K562 (cell line): ENCODE results near the gene RHOBTB3. TPM values are rescaled to one million over a fixed set of nuclear protein-coding genes. Genes with fewer than 3 reads are reported as not detected.

Source experiments
- CBX2 ChIP-seq: fragments of 200-600 bp; sonication (generic); IDR thresholded peaks from one replicate; pipeline ENCODE4 v1.6.1; 2012; ENCODE audit warnings: mild to moderate bottlenecking, low read length, inconsistent platforms; ENCODE audit not compliant: insufficient read depth, poor library complexity, severe bottlenecking
- CREB1 ChIP-seq, 2 experiments: sonication (generic) in 1 of 2; formaldehyde crosslinking in 1 of 2; IDR thresholded peaks; 2 replicates each; pipeline versions ENCODE4 v1.6.1 to v1.8.0; 2012 to 2022; ENCODE audit warnings: inconsistent platforms in 1 of 2, mild to moderate bottlenecking in 1 of 2, missing genetic modification reagents in 1 of 2, moderate library complexity in 1 of 2
- CTBP1 ChIP-seq: fragments of 450-650 bp; IDR thresholded peaks from 2 replicates; pipeline ENCODE4 v1.6.1; 2016; ENCODE audit warnings: borderline replicate concordance
- DPF2 ChIP-seq: fragments of 450-650 bp; IDR thresholded peaks from 2 replicates; pipeline ENCODE4 v1.6.1; 2016
- HDGF ChIP-seq: fragments of 450-650 bp; IDR thresholded peaks from 2 replicates; pipeline ENCODE4 v1.6.1; 2016
- HMGN3 ChIP-seq: IDR thresholded peaks from 2 replicates; pipeline ENCODE4 v1.6.1; 2011; ENCODE audit warnings: borderline replicate concordance, low read depth, mild to moderate bottlenecking, mixed read lengths, low read length; ENCODE audit not compliant: insufficient read length; ENCODE audit errors: extremely low read depth
- MCM7 ChIP-seq, 2 experiments: fragments of 450-650 bp; IDR thresholded peaks; 2 replicates each; pipeline ENCODE4 v1.6.1; 2016 to 2018
- MTA3 ChIP-seq: fragments of 450-650 bp; formaldehyde crosslinking; IDR thresholded peaks from 2 replicates; pipeline ENCODE4 v1.6.1; 2017; ENCODE audit warnings: mild to moderate bottlenecking, borderline replicate concordance
- NR2F6 ChIP-seq: fragments of 450-650 bp; formaldehyde crosslinking; IDR thresholded peaks from 2 replicates; pipeline ENCODE4 v1.4.0; 2020; ENCODE audit warnings: mild to moderate bottlenecking
- PTBP1 ChIP-seq: fragments of 200-400 bp; formaldehyde crosslinking; IDR thresholded peaks from 2 replicates; pipeline ENCODE4 v1.6.1; 2017; ENCODE audit warnings: low read depth, low read length
- RBM14 ChIP-seq: fragments of 200-400 bp; formaldehyde crosslinking; IDR thresholded peaks from 2 replicates; pipeline ENCODE4 v1.6.1; 2018; ENCODE audit warnings: low read depth, mild to moderate bottlenecking, low read length, moderate library complexity, borderline replicate concordance; ENCODE audit not compliant: insufficient read depth
- RCOR1 ChIP-seq, 2 experiments: IDR thresholded peaks; 2 replicates each; pipeline ENCODE4 v1.6.1; 2012; ENCODE audit warnings: low read depth in 2 of 2, low read length in 2 of 2, borderline replicate concordance in 1 of 2, improper control_type of control experiment in 1 of 2
- RFX1 ChIP-seq: fragments of 450-650 bp; IDR thresholded peaks from 2 replicates; pipeline ENCODE4 v1.6.1; 2016; ENCODE audit warnings: mild to moderate bottlenecking, moderate library complexity
- TRIM28 ChIP-seq: fragments of 450-650 bp; IDR thresholded peaks from 2 replicates; pipeline ENCODE4 v1.6.1; 2017
- ZNF217 ChIP-seq: sonication (generic); formaldehyde crosslinking; IDR thresholded peaks from 2 replicates; pipeline ENCODE4 v1.8.0; 2022; ENCODE audit warnings: mild to moderate bottlenecking, missing genetic modification reagents
- ZNF445 ChIP-seq: fragments of 250-450 bp; sonication (Bioruptor Pico); IDR thresholded peaks from 2 replicates; pipeline ENCODE4 v1.4.0; 2020; ENCODE audit warnings: low read depth, mild to moderate bottlenecking, moderate library complexity
- polyA plus RNA-seq, 8 experiments: library from polyadenylated mRNA; depleted of rRNA in 4 of 8; stranded (reverse) in 5 of 8; unstranded in 3 of 8; fragments of >200 nt; fragmentation: Nextera tagmentation in 2 of 8; fragmentation: Illumina TruSeq in 1 of 8; extraction: Ambion mirVana in 2 of 8; extraction: Trizol in 1 of 8; gene quantifications; 2 replicates each; pipeline versions ENCODE4 v1.2.1 to v1.2.3, GENCODE V29; 2011 to 2014; ENCODE audit warnings: inconsistent platforms in 1 of 8, missing spikeins in 1 of 8
- total RNA-seq, 7 experiments: library from RNA; depleted of rRNA in 6 of 7; stranded (reverse); fragments of >200 nt in 6 of 7; fragmentation: Illumina TruSeq in 2 of 7; extraction: Trizol in 2 of 7; gene quantifications; 2 replicates each; pipeline versions ENCODE4 v1.2.1 to v1.2.3, GENCODE V29; 2011 to 2021; ENCODE audit warnings: low replicate concordance in 1 of 7
- TF ChIP-seq, protein P1 (sequence below): fragments of 250-450 bp; sonication (Bioruptor Pico); IDR thresholded peaks from 2 replicates; pipeline ENCODE4 v1.6.1; 2021; ENCODE audit warnings: mild to moderate bottlenecking
- TF ChIP-seq, protein P2 (sequence below), 2 experiments: fragments of 450-650 bp; IDR thresholded peaks; 2 replicates each; pipeline ENCODE4 v1.6.1; 2016
- TF ChIP-seq, protein P3 (sequence below), 2 experiments: fragments of 250-450 bp in 1 of 2; fragments of 450-650 bp in 1 of 2; sonication (Bioruptor Pico) in 1 of 2; IDR thresholded peaks; 2 replicates each; pipeline versions ENCODE4 v1.6.1 to v1.8.0; 2016 to 2021; ENCODE audit warnings: mild to moderate bottlenecking in 2 of 2, moderate library complexity in 2 of 2, missing compliant biosample characterization in 1 of 2, missing genetic modification characterization in 1 of 2
- TF ChIP-seq, protein P4 (sequence below): fragments of 250-450 bp; sonication (Bioruptor Pico); IDR thresholded peaks from 2 replicates; pipeline ENCODE4 v1.4.0; 2020; ENCODE audit warnings: mild to moderate bottlenecking
- TF ChIP-seq, protein P5 (sequence below): IDR thresholded peaks from 2 replicates; pipeline ENCODE4 v1.6.1; 2016; ENCODE audit warnings: missing genetic modification characterization, missing compliant biosample characterization
- TF ChIP-seq, protein P6 (sequence below): sonication (generic); formaldehyde crosslinking; IDR thresholded peaks from 2 replicates; pipeline ENCODE4 v1.4.0; 2020; ENCODE audit warnings: mild to moderate bottlenecking, missing genetic modification reagents

The RHOBTB3 gene
- total and polyA plus RNA-seq, 9 of the 15 experiments (the other 6 are each of a cell fraction or from before 2014, with no cell fraction given): 39.7 to 143 (median 115) TPM

DNA sequence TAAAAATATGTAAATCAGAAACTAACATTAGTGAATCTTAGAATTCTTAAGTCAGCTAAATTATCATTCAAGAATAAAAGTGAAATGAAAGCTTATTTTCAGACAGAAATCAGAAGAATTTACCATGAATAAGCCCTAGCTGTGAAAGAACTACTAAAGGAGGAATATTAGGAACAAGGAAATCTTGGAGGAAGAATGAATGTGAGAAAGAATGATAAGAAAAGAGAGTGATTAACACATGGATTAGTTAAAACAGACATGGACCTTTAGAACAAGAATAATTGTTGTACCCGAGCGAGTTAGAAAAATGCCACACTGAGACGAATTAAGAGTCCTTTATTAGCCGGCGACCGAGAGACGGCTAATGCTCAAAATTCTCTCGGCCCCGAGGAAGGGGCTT is 24.1 kb upstream of the RHOBTB3 start (continued):
- TF ChIP-seq CBX2 (no peak), RBM14 (no peak), RFX1 (no peak), CTBP1 (0 out of 2 replicates have a peak, but pooled peaks have one; percentile 16), HDGF (no peak), CREB1 (IDR thresholded peaks at IDR 0.05) (no peak), CREB1 (CRISPR knock-in tag; IDR thresholded peaks at IDR 0.05) (no peak), RCOR1 (IDR thresholded peaks at IDR 0.05; ENCODE audit: borderline replicate concordance in 1 of 2, low read depth in 2 of 2, low read length in 2 of 2) (no peak), ZNF445 (no peak), HMGN3 (no peak), PTBP1 (no peak), TRIM28 (no peak), NR2F6 (CRISPR knock-in tag) (no peak), DPF2 (peak; percentile 39; the same call in 1 of the 2 replicates), MCM7 (IDR thresholded peaks at IDR 0.05) (no peak), MTA3 (no peak), ZNF217 (CRISPR knock-in tag) (no peak)
- TF ChIP-seq, protein P1, sequence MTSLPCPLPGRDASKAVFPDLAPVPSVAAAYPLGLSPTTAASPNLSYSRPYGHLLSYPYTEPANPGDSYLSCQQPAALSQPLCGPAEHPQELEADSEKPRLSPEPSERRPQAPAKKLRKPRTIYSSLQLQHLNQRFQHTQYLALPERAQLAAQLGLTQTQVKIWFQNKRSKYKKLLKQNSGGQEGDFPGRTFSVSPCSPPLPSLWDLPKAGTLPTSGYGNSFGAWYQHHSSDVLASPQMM (CRISPR knock-in tag): no peak
- TF ChIP-seq, protein P2, sequence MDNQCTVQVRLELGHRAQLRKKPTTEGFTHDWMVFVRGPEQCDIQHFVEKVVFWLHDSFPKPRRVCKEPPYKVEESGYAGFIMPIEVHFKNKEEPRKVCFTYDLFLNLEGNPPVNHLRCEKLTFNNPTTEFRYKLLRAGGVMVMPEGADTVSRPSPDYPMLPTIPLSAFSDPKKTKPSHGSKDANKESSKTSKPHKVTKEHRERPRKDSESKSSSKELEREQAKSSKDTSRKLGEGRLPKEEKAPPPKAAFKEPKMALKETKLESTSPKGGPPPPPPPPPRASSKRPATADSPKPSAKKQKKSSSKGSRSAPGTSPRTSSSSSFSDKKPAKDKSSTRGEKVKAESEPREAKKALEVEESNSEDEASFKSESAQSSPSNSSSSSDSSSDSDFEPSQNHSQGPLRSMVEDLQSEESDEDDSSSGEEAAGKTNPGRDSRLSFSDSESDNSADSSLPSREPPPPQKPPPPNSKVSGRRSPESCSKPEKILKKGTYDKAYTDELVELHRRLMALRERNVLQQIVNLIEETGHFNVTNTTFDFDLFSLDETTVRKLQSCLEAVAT (IDR thresholded peaks at IDR 0.05): peak in 1 of 2 experiments; percentile 70; a peak in 1 of 4 replicates
- TF ChIP-seq, protein P3, sequence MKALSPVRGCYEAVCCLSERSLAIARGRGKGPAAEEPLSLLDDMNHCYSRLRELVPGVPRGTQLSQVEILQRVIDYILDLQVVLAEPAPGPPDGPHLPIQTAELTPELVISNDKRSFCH (CRISPR knock-in tag; IDR thresholded peaks at IDR 0.05): no peak
- TF ChIP-seq, protein P3 (tag; IDR thresholded peaks at IDR 0.05): no peak
- TF ChIP-seq, protein P4, sequence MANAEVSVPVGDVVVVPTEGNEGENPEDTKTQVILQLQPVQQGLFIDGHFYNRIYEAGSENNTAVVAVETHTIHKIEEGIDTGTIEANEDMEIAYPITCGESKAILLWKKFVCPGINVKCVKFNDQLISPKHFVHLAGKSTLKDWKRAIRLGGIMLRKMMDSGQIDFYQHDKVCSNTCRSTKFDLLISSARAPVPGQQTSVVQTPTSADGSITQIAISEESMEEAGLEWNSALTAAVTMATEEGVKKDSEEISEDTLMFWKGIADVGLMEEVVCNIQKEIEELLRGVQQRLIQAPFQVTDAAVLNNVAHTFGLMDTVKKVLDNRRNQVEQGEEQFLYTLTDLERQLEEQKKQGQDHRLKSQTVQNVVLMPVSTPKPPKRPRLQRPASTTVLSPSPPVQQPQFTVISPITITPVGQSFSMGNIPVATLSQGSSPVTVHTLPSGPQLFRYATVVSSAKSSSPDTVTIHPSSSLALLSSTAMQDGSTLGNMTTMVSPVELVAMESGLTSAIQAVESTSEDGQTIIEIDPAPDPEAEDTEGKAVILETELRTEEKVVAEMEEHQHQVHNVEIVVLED: no peak
- TF ChIP-seq, protein P5, sequence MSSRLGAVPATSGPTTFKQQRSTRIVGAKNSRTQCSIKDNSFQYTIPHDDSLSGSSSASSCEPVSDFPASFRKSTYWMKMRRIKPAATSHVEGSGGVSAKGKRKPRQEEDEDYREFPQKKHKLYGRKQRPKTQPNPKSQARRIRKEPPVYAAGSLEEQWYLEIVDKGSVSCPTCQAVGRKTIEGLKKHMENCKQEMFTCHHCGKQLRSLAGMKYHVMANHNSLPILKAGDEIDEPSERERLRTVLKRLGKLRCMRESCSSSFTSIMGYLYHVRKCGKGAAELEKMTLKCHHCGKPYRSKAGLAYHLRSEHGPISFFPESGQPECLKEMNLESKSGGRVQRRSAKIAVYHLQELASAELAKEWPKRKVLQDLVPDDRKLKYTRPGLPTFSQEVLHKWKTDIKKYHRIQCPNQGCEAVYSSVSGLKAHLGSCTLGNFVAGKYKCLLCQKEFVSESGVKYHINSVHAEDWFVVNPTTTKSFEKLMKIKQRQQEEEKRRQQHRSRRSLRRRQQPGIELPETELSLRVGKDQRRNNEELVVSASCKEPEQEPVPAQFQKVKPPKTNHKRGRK: no peak
- TF ChIP-seq, protein P6, sequence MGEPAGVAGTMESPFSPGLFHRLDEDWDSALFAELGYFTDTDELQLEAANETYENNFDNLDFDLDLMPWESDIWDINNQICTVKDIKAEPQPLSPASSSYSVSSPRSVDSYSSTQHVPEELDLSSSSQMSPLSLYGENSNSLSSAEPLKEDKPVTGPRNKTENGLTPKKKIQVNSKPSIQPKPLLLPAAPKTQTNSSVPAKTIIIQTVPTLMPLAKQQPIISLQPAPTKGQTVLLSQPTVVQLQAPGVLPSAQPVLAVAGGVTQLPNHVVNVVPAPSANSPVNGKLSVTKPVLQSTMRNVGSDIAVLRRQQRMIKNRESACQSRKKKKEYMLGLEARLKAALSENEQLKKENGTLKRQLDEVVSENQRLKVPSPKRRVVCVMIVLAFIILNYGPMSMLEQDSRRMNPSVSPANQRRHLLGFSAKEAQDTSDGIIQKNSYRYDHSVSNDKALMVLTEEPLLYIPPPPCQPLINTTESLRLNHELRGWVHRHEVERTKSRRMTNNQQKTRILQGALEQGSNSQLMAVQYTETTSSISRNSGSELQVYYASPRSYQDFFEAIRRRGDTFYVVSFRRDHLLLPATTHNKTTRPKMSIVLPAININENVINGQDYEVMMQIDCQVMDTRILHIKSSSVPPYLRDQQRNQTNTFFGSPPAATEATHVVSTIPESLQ (CRISPR knock-in tag): no peak
